WI38 (cell line): ENCODE measurements around the gene CCL8.

ENCODE experiments used
- H3K4me3 ChIP-seq: 2 replicates; pipeline ENCODE4 v1.5.1; 2011; ENCODE audit warnings: low read depth, mild to moderate bottlenecking, control low read depth, low read length
- CTCF ChIP-seq: IDR thresholded peaks from 2 replicates; pipeline ENCODE4 v1.5.1; 2012; ENCODE audit warnings: low read depth, mild to moderate bottlenecking, control low read depth, low read length

Gene CCL8

DNA sequence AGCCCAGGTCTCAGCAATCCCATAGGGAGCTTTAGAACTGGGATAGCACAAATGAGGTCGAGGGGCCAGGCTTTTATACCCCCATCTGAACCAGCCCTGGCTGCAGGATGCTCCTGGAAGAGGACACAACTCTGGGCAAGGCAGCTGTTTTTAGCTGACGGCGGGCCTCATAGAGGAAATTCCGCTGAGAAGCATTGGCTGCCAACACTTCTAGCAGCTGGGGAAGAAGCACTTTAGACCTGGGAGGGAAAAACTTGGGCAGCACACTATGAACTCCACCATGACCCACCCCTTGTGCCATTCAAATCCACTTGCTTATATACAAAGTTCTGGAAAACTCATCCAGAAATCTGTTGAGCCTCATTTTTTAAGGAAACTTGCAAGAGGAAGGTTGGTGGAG, 28.6 kb upstream of the CCL8 start:
- no peak for TF ChIP-seq CTCF
- H3K4me3 ChIP-seq, result no peak overlapping the region

GRCh38 chr17:34291721-34292348, 27.4 kb upstream of the CCL8 start:
- H3K4me3 ChIP-seq, result no peak overlapping the region
- no peak for TF ChIP-seq CTCF

DNA sequence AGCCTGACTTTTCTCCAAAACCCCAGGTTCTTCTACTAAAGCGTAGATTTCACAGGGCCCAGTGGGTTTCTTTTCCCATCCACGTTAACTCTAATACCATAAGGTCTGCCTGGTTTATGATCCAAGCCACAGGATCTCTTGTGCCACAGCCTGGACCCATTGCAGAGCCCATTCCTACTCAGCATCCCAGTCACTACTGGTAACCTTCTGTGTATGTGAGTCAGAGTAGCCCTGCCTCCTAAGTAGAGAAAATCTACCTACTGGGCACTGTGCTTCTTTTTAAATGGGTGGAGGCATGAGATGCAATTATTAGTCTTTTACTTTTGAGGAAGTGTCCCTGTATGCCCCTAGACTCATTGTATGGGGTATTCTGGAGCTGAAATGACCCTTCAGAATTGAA, 20.2 kb upstream of the CCL8 start:
- TF ChIP-seq CTCF, result no peak
- H3K4me3 ChIP-seq, result no peak overlapping the region

DNA sequence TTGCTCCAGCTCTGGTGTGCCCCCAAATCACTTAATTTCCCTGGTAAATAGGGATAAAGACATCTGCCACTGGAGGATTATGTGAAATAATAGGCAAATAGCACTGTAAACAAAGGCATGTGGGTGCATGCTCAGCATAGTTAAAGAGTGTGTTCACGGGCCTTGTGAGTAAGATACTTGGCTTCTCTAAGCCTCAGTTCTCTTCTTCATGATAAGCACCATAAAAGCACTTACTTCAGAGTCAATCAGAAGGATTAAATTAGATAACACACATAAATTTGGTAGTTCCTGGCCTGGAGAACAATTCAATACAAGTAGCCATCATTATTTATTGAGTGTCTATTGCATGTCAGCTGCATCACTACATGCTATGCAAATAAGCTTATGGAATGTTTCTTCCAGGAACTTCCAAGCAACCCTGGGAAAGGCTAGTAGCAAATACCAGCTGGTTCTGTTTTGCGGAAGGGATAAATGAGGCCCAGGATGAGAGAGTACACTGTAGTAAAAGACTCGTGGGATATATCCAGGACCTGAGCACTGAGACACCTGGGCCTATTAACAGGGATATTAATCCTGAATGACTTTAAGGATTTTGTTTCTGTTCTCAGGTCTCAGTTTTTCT, 19.2 kb upstream of the CCL8 start:
- no peak for TF ChIP-seq CTCF
- H3K4me3 ChIP-seq, result no peak overlapping the region

GRCh38 chr17:34300652-34301370, 18.4 kb upstream of the CCL8 start:
- no peak for TF ChIP-seq CTCF

DNA sequence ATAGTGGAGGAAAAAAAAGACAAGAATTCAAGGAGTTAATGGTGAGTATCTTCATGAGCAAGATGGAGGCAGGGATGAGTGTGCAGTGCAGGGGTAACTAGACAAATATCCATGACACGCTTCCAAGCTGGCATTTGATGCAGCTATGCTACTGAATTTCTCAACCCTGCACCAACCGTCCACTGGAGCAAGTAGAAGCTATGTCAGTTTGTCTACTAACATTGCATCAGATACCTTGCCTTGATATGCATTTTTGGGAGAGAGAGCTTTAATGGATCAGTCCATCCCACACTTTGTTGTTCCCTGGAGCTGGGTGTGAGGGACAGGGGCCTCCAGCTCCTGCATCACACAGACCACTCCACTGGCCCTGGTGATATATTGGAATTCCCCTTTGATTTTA, 17.2 kb upstream of the CCL8 start:
- H3K4me3 ChIP-seq, result no peak overlapping the region
- TF ChIP-seq CTCF, result no peak

More at GRCh38 chr17:34300652-34301370, 18.4 kb upstream of the CCL8 start:
- H3K4me3 ChIP-seq, result no peak overlapping the region

DNA sequence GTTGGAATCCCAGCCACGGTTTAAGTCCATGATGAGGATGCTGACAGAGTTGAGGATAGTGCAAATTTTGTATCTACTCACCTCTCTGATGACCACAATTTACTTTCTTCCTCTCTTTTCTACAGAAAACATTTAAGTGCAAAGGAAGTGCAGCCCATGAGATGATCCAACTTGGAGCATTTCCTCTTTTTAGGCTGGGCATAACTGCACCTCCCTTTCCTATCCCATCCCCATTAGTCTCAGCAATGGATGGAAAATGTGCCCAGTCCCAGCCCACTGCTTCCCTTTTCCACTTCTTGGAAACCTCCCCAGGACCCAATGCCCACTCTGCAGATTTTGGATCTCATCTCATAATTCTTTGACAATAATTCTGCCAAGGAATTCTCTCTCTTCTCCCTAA, 16.6 kb upstream of the CCL8 start:
- H3K4me3 ChIP-seq, result no peak overlapping the region
- TF ChIP-seq CTCF, result no peak
